Hematopoietic multipotent progenitor cell treated with erythropoietin and hydrocortisone succinate and interleukin-3 and kit ligand, for 17 days (in vitro differentiated cells): ENCODE results near the gene FITM2.
"Not testable (repeated sequence)": the region's sequence is repeated elsewhere in the genome, so short reads cannot be mapped to it uniquely, and the experiment has no call there.

Source experiments
- DNase-seq: peaks from one replicate; pipeline ENCODE4 v3.0.0-alpha.2; 2015; ENCODE audit warnings: low spot score

FITM2 gene

DNA sequence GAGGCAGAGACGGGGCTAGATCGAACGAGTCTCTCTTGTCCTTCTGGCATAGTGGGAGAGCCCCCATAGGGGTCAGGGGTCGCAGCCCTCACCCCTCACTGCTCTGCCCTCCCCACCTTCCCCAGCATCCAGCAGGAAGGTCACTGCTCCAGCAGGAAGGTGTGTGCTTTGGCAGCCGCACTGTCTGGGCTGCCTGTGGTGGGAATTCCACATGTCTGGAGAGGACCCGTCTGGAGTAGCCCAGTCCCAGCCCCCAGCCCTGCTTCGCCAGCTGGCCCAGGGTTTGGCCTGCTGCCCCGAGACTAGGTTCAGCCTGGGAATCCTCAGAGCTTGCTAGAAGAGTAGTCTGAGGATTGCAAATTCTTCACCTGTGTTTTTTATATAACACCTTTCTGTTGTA lies 23.3 kb upstream of the FITM2 start:
- DNase-seq, result no peak

DNA sequence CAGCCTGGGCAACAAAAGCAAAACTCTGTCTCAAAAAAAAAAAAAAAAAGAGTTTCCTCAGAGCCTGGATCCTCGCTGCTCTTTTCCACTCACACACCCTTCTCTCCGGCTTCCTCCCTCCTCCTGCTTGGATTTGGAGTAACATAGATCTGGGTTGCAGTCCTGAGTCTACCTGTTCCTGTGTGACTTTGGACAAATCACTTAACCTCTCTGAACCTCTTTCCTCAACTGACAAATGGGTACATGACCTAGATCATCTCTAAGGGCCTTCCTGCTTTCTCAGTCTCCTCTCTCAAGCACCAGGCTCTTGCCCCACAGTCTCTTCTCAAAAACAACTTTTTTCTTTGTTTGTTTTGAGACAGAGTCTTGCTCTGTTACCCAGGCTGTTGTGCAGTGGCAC lies 20.2 kb upstream of the FITM2 start:
- DNase-seq, result no peak

DNA sequence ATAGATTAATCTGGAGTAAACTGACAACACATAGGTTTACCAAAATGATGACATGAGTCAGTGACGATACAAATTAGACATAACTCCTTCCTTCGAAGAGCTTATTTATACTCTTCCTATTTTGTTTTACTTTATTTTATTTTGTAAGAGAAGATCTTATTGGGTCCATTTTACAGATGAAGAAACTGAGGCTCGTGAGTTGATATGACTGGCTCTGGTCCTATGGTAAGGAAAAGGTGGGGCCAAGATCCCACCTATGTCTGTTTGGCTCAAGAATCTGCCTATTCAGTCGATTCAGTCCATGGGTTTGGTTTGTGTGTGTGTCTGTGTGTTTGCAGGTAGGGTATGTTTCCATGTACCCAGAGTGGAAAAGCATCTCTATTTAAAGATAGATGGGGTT lies 17.4 kb upstream of the FITM2 start:
- DNase-seq, result no peak

DNA sequence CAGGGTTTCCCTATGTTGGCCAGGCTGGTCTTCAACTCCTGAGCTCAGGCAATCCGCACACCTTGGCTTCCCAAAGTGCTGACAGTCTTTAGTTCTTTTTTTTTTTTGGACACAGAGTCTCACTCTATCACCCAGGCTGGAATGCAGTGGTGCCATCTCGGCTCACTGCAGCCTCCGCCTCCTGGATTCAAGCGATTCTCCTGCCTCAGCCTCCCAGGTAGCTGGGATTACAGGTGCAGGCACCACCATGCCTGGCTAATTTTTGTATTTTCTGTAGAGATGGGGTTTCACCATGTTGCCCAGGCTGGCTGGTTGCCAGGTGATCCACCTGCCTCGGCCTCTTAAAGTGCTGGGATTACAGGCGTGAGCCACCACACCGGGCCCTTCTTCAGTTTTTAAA lies 16.7 kb upstream of the FITM2 start:
- not testable (repeated sequence) for DNase-seq

DNA sequence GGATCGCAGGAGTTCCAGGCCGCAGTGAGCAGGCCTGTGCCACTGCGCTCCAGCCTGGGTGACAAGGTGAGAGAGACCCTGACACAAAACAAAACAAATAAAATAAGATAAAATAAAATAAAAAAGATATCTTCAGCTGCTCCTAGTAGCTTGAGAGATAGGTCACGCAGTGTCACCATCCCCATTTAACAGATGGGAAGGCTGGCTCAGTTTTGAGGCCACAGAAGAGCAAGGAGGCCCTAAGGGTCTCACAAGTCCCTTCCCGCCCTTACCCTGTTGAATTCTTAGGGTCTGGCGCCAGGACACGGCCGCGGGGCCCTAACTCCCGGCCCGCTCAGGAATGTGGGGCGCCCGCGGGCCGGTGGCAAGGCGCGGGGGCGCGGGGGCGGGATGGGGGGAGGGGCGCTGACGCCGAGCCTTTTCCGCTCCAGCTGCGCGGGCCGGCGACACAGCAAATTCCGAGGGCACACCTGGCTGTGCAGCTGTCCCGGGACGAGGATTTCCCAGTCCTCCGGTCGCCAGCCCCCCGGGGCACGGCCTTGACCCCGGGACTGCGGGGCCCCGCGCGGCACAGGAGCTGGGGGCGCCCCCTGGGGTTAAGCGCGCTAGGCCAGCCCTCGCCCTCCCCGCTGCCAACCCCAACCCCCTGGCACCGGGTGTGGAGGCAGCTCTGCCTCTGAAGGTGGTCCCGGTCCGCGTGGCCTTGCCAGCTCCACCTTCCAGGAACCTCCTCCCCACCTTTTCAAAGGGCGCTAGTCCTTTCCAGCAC lies 15.6 kb upstream of the FITM2 start:
- DNase-seq, result no peak

DNA sequence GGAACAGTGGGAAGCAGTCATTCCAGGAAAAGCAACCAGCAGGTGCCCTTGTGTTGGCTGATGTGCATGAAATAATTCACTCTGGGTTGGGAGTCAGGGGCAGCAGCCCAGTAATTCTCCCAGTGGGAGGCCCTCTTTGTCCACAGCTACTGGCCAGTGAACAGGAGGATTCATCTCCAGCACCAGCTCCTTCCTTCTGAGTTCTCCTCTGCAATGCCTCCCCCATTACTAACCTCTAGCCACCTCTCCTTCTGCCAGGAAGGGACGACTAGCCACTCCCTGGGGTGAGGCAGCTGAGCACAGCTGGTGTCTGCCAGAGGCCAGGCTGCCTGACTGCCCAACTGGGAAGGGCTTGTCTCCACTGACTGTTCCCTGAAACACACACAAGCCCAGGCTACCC lies 13.3 kb upstream of the FITM2 start:
- no peak for DNase-seq

DNA sequence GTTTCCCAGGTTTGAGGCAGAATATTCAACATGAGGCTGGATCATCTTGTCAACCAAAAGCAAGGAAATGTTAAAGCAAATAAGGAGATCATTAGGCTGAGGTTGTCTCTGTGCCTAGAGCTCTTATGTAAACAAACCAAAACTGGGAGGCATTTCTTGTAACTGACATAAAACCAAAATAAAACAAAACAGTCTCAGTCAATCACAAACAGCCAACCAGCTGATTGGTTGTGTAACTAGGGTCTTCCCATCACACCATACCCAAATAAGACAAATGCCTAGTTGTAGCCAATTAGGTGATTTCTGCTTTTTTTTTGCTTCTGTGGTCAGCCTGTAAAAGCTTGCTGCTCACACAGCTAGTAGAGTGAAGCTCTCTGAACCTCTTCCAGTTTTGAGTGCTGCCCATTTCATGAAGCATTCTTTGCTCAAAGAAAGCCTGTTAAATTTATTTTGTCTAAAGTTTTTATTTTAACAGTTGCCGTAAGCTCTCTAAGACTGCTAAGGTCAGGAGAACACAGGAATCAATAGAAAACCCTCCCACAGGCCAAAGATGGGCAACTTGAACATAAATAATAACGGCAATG lies 8.9 kb upstream of the FITM2 start:
- DNase-seq, result no peak

DNA sequence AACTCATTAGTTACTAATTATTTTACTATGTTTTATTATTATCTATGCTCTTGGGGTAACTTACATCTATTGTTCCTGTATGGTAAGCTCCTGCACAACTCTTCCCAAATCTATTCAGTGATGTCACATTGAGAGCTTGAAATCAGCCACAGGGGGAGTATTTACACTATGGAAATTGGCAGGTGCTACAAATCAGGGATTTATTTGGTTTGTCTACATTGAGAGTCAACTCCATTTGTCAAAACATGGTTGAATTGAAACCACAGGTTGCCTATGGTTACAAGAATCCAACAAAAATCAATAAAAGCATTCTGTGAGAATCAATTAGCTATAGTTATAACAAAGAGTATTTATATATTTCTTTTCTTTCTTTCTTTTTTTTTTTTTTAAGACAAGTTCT lies 3.9 kb upstream of the FITM2 start:
- DNase-seq, result no peak

DNA sequence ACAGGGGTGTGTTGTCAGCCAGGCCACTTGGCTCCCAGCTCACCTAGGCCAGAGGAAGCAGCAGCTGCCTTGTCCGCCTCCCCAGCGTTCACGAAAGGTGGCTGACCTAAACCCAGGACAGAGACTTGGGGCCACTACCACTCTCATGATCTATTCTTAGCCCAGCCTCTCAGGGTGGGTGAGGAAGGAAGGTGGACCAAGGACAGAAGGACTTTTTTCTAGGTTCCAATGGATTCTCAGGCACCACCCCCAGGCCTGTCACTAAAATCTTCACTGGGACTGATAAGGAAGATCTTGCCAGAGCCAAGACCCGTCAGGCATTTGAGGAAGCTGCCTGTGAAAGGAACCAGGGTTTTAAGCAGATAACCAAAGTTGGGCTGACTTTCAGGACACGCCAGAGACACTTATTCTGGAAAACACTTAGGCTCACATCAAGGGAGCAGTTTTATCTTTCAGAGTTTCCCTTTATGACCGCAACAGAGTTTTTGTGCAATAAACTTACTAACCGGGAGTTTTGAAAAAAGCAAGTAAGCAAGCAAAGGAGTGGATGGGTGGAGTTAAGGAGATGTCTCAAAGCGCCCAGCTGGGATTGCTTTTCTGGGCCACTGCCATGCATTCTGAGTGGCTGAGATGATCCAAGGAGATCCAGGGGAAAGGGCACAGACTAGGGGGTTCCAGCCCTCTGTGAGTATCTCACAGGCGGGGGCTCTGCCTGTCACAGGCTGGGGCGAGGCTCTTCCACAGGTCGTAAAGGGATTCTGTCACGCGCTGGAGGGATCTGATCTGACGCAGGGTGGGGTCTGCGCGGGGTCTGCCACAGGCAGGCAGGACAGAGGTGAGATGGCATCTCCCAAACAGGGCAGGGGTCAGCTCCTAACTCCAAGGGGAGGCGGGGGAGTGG lies 989 bp downstream of the FITM2 start:
- peak; percentile 52 for DNase-seq

DNA sequence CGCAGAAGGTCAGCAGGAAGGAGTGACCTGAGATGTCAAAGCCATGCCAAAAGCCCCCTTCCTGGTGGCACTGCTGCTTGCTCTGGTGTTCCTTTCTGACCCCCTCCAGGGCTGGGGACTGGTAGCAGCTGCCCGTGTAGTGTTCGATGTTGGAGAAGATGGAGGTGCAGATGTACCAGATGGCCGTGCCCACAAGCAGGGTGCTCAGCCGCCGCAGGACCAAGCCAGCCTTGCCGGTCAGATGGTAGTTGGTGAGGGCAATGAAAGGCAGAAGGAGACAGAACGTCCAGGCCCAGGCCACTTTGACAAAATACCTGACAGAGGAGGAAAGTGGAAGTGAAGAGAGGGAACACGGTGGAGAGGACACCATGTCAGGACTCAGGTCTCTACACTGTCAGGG lies 4.1 kb downstream of the FITM2 start:
- no peak for DNase-seq

DNA sequence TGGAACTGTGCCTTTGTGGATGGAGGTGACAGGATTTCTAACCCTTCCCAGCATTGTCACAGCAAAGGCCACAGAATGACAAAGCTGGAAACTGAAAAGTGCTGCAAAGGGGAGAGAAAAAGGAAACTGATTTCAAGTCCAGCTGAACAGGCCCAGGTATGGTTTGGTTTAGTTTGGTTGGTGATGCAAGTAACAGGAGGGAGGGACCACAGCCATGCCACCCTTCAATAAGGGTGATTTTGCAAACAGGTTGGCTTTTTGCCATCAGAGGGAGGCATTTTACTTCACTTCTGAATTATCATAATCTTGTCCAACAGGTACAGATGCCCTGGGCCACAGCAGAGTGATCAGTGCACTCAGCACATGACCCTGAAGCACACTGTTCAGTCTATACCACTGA lies 6.6 kb downstream of the FITM2 start:
- DNase-seq, result no peak

DNA sequence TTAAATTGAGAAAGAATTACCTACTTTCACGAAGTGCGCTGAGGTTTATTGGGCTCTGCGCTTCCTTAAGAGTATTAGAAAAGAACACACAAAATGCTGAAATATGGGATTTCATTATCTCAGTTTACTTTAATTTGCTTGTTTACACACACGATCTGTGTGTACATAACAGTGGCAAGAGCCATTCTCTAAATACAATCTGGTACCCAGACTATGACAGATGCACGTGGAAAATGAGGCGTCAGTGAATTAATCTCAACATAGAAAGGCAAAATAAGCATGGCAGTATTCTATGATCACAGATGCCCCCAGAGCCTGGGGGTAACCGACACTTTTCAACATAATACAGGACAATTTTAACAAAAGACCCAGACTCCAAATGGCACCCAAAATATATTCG lies 8.3 kb downstream of the FITM2 start:
- no peak for DNase-seq

DNA sequence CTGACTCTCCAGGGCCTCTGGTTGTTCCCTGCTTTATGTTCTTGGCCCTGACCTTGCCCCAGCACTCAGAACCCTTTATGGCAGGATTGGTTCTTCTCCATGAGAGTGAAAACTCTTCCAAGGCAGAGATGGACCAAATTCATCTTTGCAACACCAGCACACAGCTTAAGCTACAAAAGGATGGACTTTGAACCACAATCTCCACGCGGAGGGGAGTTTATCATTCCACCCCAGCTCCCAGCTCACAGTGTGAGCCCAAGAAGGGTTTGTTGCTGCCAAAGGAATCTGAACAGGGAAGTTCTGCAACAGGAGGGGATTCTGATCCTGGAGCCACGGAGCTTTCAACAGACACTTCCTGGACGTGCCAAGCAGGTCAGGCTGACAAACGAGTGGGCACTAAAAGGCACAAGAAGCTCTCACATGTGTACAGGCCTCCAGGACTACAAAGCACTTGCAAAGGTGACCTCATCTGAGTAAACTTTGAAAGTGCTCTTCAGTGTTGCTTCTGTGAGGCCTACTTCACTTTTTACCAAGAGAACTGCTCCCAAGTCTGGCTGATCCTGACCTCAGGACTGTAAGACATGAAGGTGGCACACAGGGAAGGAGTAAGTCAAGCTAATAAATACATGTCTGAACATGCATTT lies 8.9 kb downstream of the FITM2 start:
- no peak for DNase-seq

DNA sequence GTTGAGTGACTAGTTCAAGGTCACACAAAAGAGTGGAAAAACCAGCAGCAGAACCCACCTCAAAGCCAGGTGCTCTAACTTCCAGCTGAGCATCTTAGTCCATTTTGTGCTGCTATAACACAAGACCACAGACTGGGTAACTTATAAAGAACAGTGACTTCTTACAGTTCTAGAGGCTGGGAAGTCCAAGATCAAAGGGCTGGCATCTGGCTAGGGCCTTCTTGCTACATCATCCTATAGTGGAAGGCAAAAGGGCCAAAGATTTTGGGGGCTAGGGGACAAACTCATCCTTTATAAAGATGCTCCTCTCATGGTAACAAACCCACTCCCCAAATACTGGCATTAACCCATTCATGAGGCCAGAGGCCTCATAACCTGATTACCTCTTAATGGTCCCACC lies 9.7 kb downstream of the FITM2 start:
- DNase-seq, result no peak

DNA sequence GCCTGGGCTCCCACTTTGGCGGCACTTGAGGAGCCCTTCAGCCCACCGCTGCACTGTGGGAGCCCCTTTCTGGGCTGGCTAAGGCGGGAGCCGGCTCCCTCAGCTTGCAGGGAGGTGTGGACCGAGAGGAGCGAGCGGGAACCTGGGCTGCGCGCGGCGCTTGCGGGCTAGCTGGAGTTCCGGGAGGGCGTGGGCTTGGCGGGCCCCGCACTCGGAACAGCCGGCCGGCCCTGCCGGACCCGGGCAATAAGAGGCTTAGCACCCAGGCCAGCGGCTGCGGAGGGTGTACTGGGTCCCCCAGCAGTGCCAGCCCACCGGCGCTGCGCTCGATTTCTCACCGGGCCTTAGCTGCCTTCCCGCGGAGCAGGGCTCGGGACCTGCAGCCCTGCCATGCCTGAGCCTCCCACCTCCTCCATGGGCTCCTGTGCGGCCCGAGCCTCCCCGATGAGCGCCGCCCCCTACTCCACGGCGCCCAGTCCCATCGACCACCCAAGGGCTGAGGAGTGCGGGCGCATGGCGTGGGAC lies 11.9 kb downstream of the FITM2 start:
- DNase-seq, result not testable (repeated sequence)

DNA sequence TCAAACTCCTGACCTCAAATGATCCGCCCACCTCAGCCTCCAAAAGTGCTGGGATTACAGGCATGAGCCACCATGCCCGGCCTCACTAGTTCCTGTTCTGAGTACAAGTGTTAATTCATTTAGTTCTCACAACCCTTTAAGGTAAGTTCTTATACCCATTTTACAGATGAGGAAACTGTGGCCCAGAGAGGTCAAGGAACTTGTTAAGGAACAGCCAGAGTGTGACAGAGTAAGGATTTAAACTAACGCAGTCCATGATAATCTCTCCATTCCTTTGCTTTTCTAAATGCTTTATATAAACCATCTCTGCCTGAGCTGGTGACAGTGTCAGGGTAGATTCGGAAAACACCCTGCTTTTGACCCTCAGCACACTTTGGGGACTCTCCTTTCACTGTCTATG lies 13.3 kb downstream of the FITM2 start:
- no peak for DNase-seq

DNA sequence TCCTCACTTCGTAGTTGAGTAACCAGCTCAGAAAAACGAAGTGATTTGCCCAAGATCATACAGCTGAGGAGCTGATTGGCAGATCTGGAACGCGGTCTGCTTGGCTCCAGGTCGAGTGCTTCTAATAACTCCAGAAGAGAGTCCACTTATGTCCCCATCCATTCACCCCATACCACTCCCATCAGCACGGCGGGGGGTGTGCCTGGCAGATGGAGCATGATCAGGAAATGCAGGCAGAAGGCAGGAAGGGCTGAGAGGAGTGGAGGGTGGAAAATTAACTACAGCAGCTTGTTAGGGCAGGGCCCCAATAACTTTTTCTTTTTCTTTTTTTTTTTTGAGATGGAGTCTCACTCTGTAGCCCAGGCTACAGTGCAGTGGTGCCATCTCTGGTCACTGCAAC lies 15.0 kb downstream of the FITM2 start:
- no peak for DNase-seq

DNA sequence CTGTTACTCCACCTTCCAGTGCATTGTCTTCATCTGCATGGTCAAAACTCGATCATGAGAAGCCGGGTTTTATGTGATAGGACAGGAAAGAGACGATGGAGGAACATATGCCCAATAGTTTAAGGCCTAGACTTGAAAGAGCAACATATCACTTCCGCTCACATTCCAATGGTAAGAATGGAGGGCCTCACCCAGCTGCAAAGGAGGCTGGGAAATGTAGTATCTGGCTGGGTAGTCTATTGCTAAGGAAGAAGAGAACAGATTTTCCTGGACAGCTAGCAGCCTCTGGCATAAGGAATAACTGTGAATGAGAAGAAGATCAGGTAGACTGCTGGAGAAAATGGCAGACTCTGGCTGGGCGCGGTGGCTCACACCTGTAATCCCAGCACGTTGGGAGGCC lies 19.2 kb downstream of the FITM2 start:
- DNase-seq, result no peak

DNA sequence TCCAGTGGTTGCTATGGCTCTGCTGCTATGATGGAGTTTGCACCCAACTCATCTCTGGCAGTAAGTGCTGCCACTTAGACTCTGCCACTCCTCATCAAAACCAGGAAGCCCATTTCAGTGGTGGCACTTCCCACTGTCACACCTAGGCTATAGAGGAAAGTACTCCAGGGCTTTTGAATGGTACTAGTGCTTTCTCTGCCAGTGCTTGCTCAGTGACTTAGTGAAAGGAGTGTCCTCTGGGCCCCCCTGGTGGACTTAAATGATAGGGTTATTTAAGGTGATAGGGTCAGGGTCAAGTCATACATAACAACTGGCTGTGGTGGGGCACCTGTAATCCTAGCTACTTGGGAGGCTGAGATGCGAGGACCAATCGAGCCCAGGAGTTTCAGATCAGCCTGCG lies 22.8 kb downstream of the FITM2 start:
- peak; percentile 35 for DNase-seq

DNA sequence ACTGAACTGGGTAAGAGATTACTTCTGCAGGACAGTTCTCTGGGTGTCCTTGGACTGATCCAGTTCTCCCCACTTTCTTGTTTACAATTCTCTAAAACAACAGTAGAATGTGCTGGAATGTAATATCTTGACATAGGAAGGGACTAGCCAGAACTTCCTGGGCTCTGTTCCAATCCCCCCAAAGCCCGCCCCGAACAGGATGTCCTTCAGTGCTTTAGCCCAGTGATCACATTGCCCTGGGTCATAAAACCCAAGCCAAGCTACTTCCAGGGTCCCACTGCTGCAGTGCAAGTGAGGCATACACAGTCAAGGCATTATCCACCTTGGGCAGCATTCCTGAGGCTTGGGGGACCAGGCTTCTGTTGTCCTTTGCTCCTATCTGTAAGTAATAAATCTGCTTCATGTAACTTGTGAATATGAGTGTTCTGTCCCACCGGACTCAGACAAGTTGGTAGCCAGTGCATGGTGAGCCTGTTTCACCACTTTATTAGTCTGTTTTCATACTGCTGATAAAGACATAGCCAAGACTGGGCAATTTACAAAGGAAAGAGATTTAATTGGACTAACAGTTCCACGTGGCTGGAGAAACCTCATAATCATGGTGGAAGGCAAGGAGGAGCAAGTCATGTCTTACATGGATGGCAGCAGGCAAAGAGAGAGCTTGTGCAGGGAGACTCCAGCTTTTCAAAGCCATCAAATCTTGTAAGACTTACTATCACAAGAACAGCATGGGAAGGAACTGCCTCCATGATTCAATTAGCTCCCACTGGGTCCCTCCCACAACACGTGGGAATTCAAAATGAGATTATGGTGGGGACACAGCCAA lies 23.5 kb downstream of the FITM2 start:
- no peak for DNase-seq

DNA sequence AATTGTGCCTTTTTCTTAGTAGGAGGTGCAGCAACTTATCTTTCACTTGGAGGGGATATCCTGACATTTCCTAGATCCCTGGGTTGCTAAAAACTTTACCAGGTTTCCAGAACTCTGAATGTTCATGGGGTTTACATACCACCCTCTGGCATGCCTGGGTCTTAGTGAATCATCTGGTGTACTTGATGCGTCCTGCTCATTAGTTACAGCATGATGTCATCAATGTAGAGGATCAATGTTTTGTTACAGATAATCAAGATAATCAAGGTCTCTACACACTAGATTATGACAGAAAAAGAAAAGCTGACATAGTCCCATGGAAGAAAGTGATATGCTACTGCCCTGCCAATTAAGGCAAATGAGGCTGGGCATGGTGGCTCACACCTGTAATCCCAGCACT lies 27.0 kb downstream of the FITM2 start:
- no peak for DNase-seq

DNA sequence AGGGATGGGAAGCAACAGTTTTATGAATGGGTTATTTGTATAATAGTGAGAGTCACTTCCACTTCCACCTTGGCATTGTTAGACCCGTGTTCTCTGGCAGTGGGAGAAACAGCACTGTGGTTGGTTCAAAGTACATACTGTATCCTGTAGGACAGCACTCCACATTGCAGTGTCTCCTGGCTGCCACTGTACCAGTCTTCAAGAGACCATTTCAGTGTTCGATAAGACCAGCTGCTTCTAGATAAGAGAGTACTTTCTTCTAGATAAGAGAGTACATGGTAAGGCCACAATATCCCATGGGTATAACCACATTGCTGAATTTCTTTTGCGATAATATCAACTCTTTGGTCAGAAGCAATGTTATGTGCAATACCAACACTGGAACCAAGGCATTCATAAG lies 28.8 kb downstream of the FITM2 start:
- no peak for DNase-seq
